ENCODE data around the gene TCEAL8. TPM values are rescaled to one million over a fixed set of nuclear protein-coding genes. Genes with fewer than 3 reads are reported as not detected.

TCEAL8 gene
- total and polyA plus RNA-seq, 2 donors (not counting 3 experiments of a cell fraction or from before 2014, with no cell fraction given) = 31.0 to 51.8 TPM

DNA sequence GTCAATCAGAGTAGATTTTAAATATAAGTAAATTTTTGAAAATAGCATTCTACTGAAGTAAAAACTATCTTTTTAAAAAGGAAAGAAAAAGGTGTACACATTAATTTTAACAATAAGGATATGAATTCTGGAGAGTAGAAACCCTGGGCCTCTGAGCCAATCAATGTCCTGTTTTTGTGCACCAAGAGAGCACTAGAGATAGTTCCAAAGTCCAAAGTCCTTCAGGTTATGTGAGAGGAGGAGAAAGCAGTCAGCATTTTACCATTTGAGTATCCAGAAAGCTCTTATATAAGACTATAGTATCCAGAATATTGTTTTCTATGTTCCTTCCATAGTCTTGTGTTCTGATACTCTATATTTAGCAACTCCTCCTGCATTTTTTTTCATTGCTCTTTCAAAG lies 3.3 kb upstream of the TCEAL8 start:
- Histone ChIP-seq H3K4me1 (ENCODE audit: control insufficient read depth, extremely low read depth, insufficient read depth, low read length) (peaks cover 11% of the 10 kb centered on the region), H3K4me3 (replicated peaks in 1 of 3; ENCODE audit: insufficient read depth in 1 of 3, low read depth in 1 of 3, low read length in 3 of 3) (no peak overlapping the region), H3K4me2 (ENCODE audit: insufficient read depth, low read length) (no peak overlapping the region), H3K27ac (ENCODE audit: insufficient read depth, low read depth, low read length) (no peak overlapping the region), H3K9me3 (replicated peaks; ENCODE audit: control insufficient read depth, insufficient read depth, low read length) (no peaks in the 10 kb centered on the region), H3K36me3 (ENCODE audit: control insufficient read depth in 2 of 2, extremely low read depth in 1 of 2, insufficient read depth in 2 of 2, low read length in 2 of 2) (no peaks in the 10 kb centered on the region), H3K9ac (replicated peaks; ENCODE audit: extremely low read depth, insufficient read depth, low read length) (no peak overlapping the region), H3K79me2 (ENCODE audit: control insufficient read depth, insufficient read depth, low read length) (peaks cover 14% of the 10 kb centered on the region), H4K20me1 (replicated peaks; ENCODE audit: control insufficient read depth, extremely low read depth, insufficient read depth, low read length) (no peaks in the 10 kb centered on the region), H2AFZ (ENCODE audit: low read depth, low read length) (no peak overlapping the region), H3K27me3 (ENCODE audit: control insufficient read depth in 2 of 2, insufficient read depth in 2 of 2, low read length in 2 of 2) (peaks cover 4 to 12% of the 10 kb centered on the region in 2 experiments), H3K9me1 (replicated peaks; ENCODE audit: control insufficient read depth, extremely low read depth, insufficient read depth, low read length) (no peaks in the 10 kb centered on the region)
- no peak for FAIRE-seq
- TF ChIP-seq, protein P1, sequence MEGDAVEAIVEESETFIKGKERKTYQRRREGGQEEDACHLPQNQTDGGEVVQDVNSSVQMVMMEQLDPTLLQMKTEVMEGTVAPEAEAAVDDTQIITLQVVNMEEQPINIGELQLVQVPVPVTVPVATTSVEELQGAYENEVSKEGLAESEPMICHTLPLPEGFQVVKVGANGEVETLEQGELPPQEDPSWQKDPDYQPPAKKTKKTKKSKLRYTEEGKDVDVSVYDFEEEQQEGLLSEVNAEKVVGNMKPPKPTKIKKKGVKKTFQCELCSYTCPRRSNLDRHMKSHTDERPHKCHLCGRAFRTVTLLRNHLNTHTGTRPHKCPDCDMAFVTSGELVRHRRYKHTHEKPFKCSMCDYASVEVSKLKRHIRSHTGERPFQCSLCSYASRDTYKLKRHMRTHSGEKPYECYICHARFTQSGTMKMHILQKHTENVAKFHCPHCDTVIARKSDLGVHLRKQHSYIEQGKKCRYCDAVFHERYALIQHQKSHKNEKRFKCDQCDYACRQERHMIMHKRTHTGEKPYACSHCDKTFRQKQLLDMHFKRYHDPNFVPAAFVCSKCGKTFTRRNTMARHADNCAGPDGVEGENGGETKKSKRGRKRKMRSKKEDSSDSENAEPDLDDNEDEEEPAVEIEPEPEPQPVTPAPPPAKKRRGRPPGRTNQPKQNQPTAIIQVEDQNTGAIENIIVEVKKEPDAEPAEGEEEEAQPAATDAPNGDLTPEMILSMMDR (IDR thresholded peaks at IDR 0.05; ENCODE audit: extremely low read depth in 1 of 2, insufficient read depth in 1 of 2, low read depth in 1 of 2, low read length in 2 of 2) = no peak
- TF ChIP-seq GATA2 (IDR thresholded peaks at IDR 0.05; ENCODE audit: insufficient read depth, insufficient read length, low read depth, low read length) (no peak), FOS (IDR thresholded peaks at IDR 0.05; ENCODE audit: borderline replicate concordance, insufficient read depth, low read length) (no peak), MYC (IDR thresholded peaks at IDR 0.05; ENCODE audit: low read depth, low read length) (no peak), POLR2AphosphoS5 (IDR thresholded peaks at IDR 0.05; ENCODE audit: insufficient read depth, low read depth, low read length) (no peak), JUN (IDR thresholded peaks at IDR 0.05; ENCODE audit: borderline replicate concordance, insufficient read depth, insufficient read length, low read depth) (no peak), POLR2A (IDR thresholded peaks at IDR 0.05; ENCODE audit: low read depth, low read length) (no peak), EZH2 (IDR thresholded peaks at IDR 0.05; ENCODE audit: borderline replicate concordance, low read depth, low read length, severe bottlenecking) (no peak)
- TF ChIP-seq, protein P2, sequence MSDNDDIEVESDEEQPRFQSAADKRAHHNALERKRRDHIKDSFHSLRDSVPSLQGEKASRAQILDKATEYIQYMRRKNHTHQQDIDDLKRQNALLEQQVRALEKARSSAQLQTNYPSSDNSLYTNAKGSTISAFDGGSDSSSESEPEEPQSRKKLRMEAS (IDR thresholded peaks at IDR 0.05; ENCODE audit: insufficient read depth, insufficient read length) = no peak
- CTCF ChIA-PET = no interaction called here
- dilution Hi-C loops (cut with MboI; ENCODE audit: extremely low pct_ligation_motif_present, low sequenced_read_pairs) (no loop called here), intact Hi-C loops (cut with micrococcal nuclease) (no loop called here)
- POLR2A ChIA-PET = no interaction called here
- no peak for DNase-seq (ENCODE audit: low read depth, low spot score)
- BruUV-seq (replicated peaks) = no TSS peak

Measured in endothelial cell of umbilical vein (primary cell).